ENCODE measurements around the gene TMPRSS11A. TPM values are rescaled to one million over a fixed set of nuclear protein-coding genes. Genes with fewer than 3 reads are reported as not detected.

TMPRSS11A gene
- total RNA-seq, 1 donor from 2014 or later, result not detected

GRCh38 chr4:67912080-67912479 lies 51.2 kb downstream of the TMPRSS11A start:
- DNase-seq (ENCODE audit: low spot score), result no peak

DNA sequence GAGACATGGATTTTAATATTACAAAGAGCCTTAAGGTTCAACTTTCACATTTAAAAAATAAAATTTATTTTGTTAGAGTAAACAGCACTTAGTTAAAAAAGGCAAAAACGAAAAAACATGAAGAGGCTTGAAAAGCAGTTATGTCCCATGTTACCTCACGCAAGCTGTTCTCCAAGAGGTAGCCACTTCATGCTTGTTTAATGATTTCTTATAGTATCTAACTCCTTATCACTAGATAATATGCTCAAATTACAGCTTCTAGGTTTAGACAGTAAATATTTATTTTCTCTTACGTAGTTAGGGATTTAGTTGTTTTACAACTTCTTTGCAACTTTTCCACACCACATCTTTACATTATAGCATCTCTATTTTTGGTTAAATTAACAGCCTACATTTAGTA lies 51.7 kb downstream of the TMPRSS11A start:
- no peak for DNase-seq (ENCODE audit: low spot score)

DNA sequence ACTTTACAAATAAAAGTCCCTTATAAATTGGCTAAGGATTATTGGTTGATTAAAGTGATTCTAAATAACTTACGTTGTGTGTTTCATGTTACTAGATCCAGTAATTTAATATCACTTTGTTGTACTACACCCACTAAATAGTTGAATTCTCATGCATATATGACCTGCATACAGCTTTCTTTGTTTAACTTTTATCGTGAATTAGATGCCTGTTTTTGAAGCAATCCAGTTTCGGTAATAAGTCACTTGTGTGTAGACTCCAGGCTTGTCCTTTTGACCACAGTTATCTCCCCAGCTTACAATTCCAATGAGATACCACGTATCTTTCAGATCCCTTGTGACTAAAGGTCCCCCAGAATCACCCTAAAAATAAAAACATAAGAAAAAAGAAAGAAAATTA lies 52.2 kb downstream of the TMPRSS11A start:
- no peak for DNase-seq (ENCODE audit: low spot score)

DNA sequence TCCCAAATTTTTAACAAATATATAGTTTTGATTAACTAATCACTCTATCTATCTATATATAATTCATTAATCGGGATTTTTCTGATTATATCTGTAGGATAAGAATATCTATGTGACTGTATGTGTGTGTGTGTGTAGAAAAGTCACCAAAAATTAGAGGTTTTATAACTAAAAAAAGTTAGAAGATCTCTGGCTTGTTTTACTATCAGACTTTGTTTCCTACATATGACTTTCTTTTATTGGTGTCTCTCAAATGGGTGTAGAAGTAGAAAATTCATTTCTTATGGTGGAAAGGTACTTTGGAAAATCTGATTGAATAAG lies 52.7 kb downstream of the TMPRSS11A start:
- no peak for DNase-seq (ENCODE audit: low spot score)

- DNase-seq (ENCODE audit: low spot score), result no peak
Measured at GRCh38 chr4:67909905-67910584, 53.2 kb downstream of the TMPRSS11A start.

DNA sequence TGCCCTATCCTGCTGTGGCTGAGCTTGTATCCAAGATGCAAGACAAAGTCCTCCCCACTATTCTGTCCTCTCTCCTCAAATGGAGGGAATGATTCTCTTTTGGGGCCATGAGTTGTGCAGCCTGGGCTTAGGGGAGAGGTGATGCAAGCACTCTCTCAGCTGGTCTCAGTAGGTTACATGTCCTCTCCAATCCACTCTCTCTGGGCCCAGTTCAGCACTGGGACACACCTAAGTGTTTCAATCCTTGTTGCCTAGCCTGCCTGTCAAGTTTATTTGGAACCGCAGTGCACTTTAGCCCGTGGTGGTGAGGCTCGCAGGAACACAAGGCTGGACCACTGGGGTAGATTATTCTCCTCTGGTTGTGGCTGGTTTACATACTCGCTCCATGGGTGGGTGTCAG lies 55.6 kb downstream of the TMPRSS11A start:
- DNase-seq (ENCODE audit: low spot score), result no peak

DNA sequence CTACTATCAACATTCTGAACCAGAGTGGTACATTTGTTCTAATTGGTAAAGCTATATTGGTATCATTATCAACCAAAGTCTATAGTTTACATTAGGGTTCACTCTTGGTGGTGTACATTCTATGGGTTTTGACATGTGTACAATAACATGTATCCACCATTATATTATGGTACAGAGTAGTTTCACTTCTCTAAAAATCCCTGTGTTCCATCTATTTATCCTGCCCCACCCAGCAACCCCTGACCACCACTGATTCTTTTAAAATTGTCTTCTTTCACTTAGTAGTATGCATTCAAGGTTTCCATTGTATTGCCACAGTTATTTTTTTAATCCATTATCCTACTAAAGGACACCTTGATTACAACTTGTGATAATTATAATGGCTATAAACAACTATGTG lies 64.2 kb downstream of the TMPRSS11A start:
- DNase-seq (ENCODE audit: low spot score), result no peak

GRCh38 chr4:67897686-67898085 lies 65.6 kb downstream of the TMPRSS11A start:
- no peak for DNase-seq (ENCODE audit: low spot score)

DNA sequence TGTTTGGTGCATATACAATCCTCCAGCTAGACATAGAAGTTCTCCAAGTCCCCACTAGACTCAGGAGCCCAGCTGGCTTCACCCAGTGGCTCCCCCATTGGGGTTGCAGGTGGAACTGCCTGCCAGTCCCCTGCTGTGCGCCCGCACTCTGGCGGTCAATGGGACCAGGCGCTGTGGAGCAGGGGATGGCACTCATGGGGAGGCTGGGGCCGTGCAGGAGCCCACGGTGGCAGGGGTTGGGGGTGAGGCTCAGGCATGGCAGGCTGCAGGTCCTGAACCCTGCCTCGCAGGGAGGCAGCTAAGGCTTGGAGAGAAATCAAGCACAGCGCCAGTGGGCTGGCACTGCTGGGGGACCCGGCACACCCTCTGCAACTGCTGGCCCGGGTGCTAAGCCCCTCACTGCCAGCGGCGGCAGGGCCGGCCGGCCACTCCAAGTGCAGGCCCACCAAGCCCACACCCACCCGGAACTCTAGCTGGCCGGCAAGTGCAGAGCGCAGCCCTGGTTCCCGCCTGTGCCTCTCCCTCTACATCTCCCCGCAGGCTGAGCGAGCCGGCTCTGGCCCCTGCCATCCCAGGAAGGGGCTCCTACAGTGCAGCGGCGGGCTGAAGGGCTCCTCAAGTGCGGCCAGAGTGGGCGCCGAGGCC lies 66.8 kb downstream of the TMPRSS11A start:
- DNase-seq (ENCODE audit: low spot score), result no peak

DNA sequence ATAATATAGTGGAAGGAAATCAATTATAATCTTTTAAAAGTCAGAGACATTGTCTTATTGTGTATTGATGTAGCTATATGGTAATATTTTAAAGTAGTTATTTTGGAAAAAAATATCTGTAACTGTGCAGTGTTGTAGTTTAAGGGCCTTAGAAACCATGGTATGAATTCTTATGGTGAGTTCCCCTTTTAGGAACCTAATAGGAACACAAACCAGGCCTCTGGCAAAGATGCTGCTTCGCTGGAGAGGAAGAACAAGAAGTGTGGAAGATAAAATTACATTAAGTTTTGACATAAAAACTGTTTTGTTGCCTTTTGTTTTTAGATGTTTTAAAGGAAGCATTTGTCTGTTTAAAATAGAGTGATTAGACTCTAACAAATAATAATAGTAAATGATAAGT lies 68.6 kb downstream of the TMPRSS11A start:
- no peak for DNase-seq (ENCODE audit: low spot score)

- DNase-seq (ENCODE audit: low spot score), result no peak
Measured at GRCh38 chr4:67892905-67893304, 70.4 kb downstream of the TMPRSS11A start.

DNA sequence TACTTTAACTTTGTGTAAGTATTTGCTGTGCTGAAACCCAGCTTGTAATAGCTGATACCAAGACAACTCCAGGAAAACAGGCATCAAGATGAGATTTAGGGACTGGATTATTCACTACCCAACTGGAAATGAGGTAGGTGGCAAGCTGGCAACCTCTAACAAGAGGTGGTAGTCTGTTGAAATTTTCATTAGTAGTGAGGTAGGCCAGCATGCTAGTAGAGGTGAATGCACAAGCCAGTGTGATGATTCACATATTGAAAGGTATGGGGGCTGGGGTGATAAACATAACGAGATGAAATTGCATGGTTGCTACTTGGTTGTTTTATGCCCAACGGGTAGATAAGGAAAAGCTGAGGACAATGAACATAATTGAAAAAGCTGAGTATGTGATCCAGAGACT lies 71.0 kb downstream of the TMPRSS11A start:
- DNase-seq (ENCODE audit: low spot score), result no peak

DNA sequence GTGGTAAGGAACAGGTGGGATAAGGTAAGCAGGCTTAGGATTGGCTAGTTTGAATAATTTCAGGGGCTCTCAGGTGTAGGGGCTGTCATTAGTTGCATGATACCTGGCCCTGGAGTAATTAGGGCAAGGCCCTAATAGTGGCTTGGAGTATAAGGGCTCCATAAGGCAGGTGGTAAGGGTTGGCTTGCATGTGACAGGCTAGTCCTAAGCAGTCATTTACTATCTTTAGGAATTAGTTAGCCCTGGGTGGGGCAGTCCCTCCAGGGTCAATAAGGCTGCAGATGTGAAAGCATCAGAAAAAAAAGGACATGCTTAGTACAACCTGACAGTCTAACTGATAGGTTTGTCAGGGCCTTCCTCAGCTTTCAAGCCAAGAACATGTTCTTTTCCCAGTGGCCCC lies 71.6 kb downstream of the TMPRSS11A start:
- DNase-seq (ENCODE audit: low spot score), result no peak

DNA sequence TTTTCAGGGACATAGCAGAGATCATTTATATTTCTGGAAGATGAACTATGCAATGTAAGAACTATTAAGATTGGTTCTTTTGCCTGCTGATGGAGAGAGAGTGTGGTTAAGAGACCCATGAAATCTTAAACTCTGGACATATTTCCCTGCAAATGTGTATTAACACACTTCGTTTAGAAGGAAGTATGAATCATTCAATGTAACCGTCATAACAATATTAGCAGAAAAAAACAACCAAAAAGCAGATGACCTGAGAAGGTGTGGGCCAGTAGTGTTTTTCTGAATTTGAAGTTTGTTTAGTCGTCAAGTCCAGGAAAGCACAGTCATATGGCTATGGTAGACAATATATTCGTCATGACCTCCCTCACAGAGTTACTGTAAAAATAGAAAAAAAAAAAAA lies 77.0 kb downstream of the TMPRSS11A start:
- no peak for DNase-seq (ENCODE audit: low spot score)

DNA sequence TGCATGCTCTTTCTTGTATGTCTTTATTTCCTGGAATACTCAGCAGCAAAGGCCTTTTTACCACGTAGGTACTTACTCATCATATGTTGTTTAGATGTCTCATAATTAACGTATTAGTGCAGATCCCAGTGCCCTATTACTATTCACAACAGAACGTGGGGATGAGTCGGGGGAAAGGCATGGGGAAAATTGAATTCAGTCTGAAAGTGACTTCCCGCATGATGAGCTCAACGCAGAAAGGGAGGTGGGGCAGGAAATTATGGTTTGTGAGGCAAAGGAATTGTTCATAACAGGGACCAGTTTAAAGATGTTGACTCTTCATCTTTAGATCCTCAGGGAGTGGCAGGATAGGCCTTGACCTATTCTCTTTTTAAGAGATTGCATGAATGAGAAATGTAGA lies 77.5 kb downstream of the TMPRSS11A start:
- no peak for DNase-seq (ENCODE audit: low spot score)

DNA sequence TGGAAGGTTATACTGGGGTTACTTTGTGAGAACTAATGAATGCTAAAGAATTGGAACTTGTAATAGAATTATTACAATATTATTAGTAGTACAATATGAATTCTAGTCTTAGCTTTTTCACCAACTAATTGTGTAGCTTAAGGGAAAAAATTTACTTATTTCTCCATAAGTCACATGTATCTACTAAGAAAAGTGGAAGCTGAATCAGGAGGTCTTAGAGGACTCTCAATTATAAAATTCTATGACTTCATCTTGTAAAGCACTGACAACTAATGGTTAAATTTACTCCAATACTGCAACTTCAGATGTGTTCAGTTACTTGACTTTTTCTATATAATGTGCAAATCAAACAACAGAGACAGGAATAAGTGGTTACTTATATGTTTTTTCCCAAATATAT lies 78.6 kb downstream of the TMPRSS11A start:
- DNase-seq (ENCODE audit: low spot score), result no peak

GRCh38 chr4:67883902-67884301 lies 79.4 kb downstream of the TMPRSS11A start, which contains the start of gene TMPRSS11D:
TSS of gene TMPRSS11D (minus strand) at chr4:67884002. CDS start at chr4:67883933, 69 bp downstream.
- DNase-seq (ENCODE audit: low spot score), result no peak

DNA sequence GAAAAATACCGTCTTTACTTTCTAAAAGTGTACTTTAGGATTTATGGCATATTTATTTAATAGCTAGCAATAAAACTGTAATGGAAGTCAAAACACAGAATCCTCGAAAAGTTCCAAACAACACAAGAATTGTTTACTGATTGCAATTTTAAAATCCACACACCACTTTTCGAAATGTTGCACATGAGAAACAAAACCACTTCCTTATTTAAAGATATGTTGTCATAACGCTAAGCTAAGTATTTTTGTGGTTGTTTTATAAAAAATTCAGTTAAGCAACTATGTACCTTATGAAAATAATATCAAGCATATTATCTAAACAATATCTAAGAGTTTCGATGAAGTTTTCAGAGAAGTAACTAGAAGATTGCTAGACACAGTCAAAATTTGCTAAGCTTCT lies 79.8 kb downstream of the TMPRSS11A start:
- DNase-seq (ENCODE audit: low spot score), result no peak

- no peak for DNase-seq (ENCODE audit: low spot score)
Measured at GRCh38 chr4:67880866-67881610, 82.3 kb downstream of the TMPRSS11A start.

GRCh38 chr4:67879486-67879885 lies 83.8 kb downstream of the TMPRSS11A start:
- DNase-seq (ENCODE audit: low spot score), result no peak

- no peak for DNase-seq (ENCODE audit: low spot score)
Measured at GRCh38 chr4:67877086-67877485, 86.2 kb downstream of the TMPRSS11A start.

DNA sequence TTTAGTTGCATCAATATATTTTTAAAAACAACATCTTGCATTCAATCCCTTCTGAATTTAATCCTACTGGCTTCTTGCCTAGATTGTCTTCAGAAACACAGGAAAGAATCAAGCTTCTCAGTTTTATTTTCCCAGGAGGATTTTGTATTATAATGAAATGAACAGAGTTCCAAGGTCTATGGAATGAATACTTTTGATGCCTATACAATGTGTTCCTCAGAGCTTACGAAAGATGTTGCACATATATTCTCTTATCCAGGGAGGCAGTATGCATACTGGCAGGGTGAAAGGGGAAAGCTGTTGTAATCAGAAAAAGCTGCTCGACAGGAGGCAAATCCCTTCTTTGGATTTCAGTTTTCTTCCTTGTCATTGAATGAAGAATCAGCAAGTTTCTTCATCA lies 88.3 kb downstream of the TMPRSS11A start:
- no peak for DNase-seq (ENCODE audit: low spot score)

GRCh38 chr4:67873116-67873515 lies 90.2 kb downstream of the TMPRSS11A start:
- no peak for DNase-seq (ENCODE audit: low spot score)
